Sigmoid colon (tissue), 7 donors: ENCODE results near the gene MARS1. TPM values are rescaled to one million over a fixed set of nuclear protein-coding genes. Genes with fewer than 3 reads are reported as not detected.

ENCODE experiments used
- DNase-seq: peaks from one replicate; pipeline ENCODE4 v3.0.0-alpha.2; 2019
- H3K27ac ChIP-seq, 4 donors: fragments of 200-600 bp; sonication (generic); one replicate each; pipeline ENCODE4 v1.5.1; 2016 to 2019; ENCODE audit warnings: mild to moderate bottlenecking in 1 of 4
- H3K27me3 ChIP-seq, 3 donors: fragments of 200-600 bp; sonication (generic); one replicate each; pipeline ENCODE4 v1.5.1; 2019; ENCODE audit warnings: mild to moderate bottlenecking in 1 of 3
- H3K36me3 ChIP-seq, 4 donors: fragments of 200-600 bp; sonication (generic); one replicate each; pipeline ENCODE4 v1.5.1; 2016 to 2019
- H3K4me1 ChIP-seq, 4 donors: fragments of 200-600 bp; sonication (generic); one replicate each; pipeline ENCODE4 v1.5.1; 2017 to 2019
- H3K4me3 ChIP-seq, 4 donors: fragments of 200-600 bp; sonication (generic); one replicate each; pipeline ENCODE4 v1.5.1; 2017 to 2019; ENCODE audit warnings: mild to moderate bottlenecking in 2 of 4, moderate library complexity in 1 of 4
- H3K9me3 ChIP-seq, 4 donors: fragments of 200-600 bp in 3 of 4; sonication (generic) in 3 of 4; one replicate each; pipeline versions ENCODE4 v1.5.1 to v1.6.1; 2013 to 2019
- EP300 ChIP-seq, 4 donors: sonication (generic); formaldehyde crosslinking; IDR thresholded peaks; one replicate each; pipeline ENCODE4 v1.6.1; 2017; ENCODE audit warnings: antibody characterized with exemption in 4 of 4
- POLR2A ChIP-seq, 2 donors: fragments of 450-650 bp; IDR thresholded peaks; one replicate each; pipeline ENCODE4 v1.6.1; 2016; ENCODE audit warnings: antibody characterized with exemption in 2 of 2, mild to moderate bottlenecking in 2 of 2, moderate library complexity in 2 of 2
- POLR2AphosphoS5 ChIP-seq, 4 donors: sonication (generic); formaldehyde crosslinking; IDR thresholded peaks; one replicate each; pipeline ENCODE4 v1.6.1; 2017; ENCODE audit warnings: antibody characterized with exemption in 4 of 4
- WGBS, 2 donors: extraction: QIAGEN DNeasy Blood & Tissue Kit; methylation state at CpG; one replicate each; pipeline ENCODE4 v1.1.7; 2013; 5-methylcytosine and 5-hydroxymethylcytosine counted together
- intact Hi-C: fragments of 100-400 bp; cut with DNase I; formaldehyde crosslinking; loops from one replicate; pipeline ENCODE4 v1.15.1; 2023
- polyA plus RNA-seq, 3 donors: library from polyadenylated mRNA; stranded (reverse); fragments of 200-250 nt; gene quantifications; one replicate each; pipeline ENCODE4 v1.2.3, GENCODE V29; 2013
- total RNA-seq, 4 donors: library from RNA; depleted of rRNA; stranded (reverse); fragments of >200 nt; gene quantifications; one replicate each; pipeline ENCODE4 v1.1.0, GENCODE V29; 2016
- TF ChIP-seq, protein P1 (sequence below), 4 experiments: fragments of 450-650 bp in 3 of 4; fragments of 200-600 bp in 1 of 4; IDR thresholded peaks; one replicate each; pipeline ENCODE4 v1.5.1; 2016 to 2019; ENCODE audit warnings: antibody characterized with exemption in 4 of 4, mild to moderate bottlenecking in 3 of 4, moderate library complexity in 2 of 4
- donor health status: healthy with polysubstance abuse.
- donor health status: Bipolar disorder and iron deficiency.
- donor health status: healthy.

MARS1 gene
- total and polyA plus RNA-seq, 7 donors, result 22.9 to 86.2 (median 51.5) TPM

DNA sequence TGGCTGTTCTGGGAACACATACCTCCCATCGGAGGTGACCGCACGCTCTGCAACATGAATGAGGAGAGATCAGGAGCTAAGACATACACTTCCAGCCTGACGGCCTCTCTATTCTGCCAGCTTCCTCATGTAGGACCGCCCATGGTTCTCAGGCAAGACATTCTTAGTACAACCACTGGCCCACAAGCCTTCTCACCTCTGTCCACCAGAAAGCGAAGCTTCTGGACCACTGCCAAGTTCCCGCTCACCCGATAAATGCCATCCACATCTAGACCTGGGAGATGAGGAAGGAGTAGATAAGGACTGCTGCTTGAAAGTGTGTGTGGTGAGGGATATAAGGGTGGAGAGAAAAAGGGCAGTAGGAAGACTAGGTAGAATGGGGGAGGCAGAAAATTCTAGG lies 13.4 kb upstream of the MARS1 start:
- Histone ChIP-seq H3K4me1 (peaks cover 0 to 20% (median 17%) of the 10 kb centered on the region in 4 donors), H3K27ac (no peak overlapping the region), H3K27me3 (peaks cover 27 to 81% (median 44%) of the 10 kb centered on the region in 3 donors), H3K36me3 (no peaks in the 10 kb centered on the region), H3K9me3 (no peaks in the 10 kb centered on the region), H3K4me3 (no peak overlapping the region)
- 60 to 82% methylated on average over 8 of the region's 8 CpGs for WGBS, 2 donors
- TF ChIP-seq, protein P1, sequence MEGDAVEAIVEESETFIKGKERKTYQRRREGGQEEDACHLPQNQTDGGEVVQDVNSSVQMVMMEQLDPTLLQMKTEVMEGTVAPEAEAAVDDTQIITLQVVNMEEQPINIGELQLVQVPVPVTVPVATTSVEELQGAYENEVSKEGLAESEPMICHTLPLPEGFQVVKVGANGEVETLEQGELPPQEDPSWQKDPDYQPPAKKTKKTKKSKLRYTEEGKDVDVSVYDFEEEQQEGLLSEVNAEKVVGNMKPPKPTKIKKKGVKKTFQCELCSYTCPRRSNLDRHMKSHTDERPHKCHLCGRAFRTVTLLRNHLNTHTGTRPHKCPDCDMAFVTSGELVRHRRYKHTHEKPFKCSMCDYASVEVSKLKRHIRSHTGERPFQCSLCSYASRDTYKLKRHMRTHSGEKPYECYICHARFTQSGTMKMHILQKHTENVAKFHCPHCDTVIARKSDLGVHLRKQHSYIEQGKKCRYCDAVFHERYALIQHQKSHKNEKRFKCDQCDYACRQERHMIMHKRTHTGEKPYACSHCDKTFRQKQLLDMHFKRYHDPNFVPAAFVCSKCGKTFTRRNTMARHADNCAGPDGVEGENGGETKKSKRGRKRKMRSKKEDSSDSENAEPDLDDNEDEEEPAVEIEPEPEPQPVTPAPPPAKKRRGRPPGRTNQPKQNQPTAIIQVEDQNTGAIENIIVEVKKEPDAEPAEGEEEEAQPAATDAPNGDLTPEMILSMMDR (IDR thresholded peaks at IDR 0.05), result no peak
- no peak for TF ChIP-seq POLR2AphosphoS5 (IDR thresholded peaks at IDR 0.05)
- TF ChIP-seq EP300 (IDR thresholded peaks at IDR 0.05), result no peak
- no peak for TF ChIP-seq POLR2A (IDR thresholded peaks at IDR 0.05)
- DNase-seq, result no peak
- intact Hi-C loops, result no loop called here

DNA sequence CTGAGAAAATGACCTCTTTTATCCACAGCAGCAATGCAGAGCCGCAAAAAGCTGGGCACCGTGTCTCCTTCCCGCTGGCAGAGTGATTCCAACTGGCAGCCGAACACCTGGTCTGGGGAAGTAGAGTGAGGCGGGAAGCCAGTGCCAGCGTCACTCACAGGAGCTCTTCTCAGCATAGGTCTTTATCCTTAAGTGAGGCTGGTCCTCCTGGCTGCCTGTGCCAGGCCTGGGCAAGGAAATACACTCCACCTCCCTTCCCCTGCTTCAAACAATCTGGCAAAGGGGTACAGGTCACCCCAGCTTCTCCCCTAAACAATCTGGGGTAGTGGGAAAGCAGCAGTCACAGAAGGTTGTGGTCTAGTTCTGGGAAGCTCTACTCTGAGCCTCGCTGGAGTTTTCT lies 13.0 kb upstream of the MARS1 start:
- no peak for TF ChIP-seq POLR2AphosphoS5 (IDR thresholded peaks at IDR 0.05)
- no peak for TF ChIP-seq POLR2A (IDR thresholded peaks at IDR 0.05)
- TF ChIP-seq EP300 (IDR thresholded peaks at IDR 0.05), result no peak
- TF ChIP-seq, protein P1 (IDR thresholded peaks at IDR 0.05), result no peak
- no peaks in the 10 kb centered on the region for H3K36me3 ChIP-seq
- no peaks in the 10 kb centered on the region for H3K9me3 ChIP-seq
- DNase-seq, result no peak
- peaks cover 27 to 77% (median 44%) of the 10 kb centered on the region in 3 donors for H3K27me3 ChIP-seq
- no peak overlapping the region for H3K27ac ChIP-seq
- H3K4me1 ChIP-seq, result peaks cover 0 to 20% (median 17%) of the 10 kb centered on the region in 4 donors
- intact Hi-C loops, result no loop called here
- peak overlapping the region in 2 of 4 donors; percentile 41 to 47 for H3K4me3 ChIP-seq
- WGBS, 2 donors, result 20 to 77% methylated on average over 7 of the region's 7 CpGs

GRCh38 chr12:57475271-57476161 lies 12.4 kb upstream of the MARS1 start:
- no peaks in the 10 kb centered on the region for H3K9me3 ChIP-seq
- TF ChIP-seq POLR2AphosphoS5 (IDR thresholded peaks at IDR 0.05), result no peak
- TF ChIP-seq POLR2A (IDR thresholded peaks at IDR 0.05), result no peak
- TF ChIP-seq EP300 (IDR thresholded peaks at IDR 0.05), result no peak
- TF ChIP-seq, protein P1 (IDR thresholded peaks at IDR 0.05), result no peak
- no peaks in the 10 kb centered on the region for H3K36me3 ChIP-seq
- peaks cover 0 to 20% (median 17%) of the 10 kb centered on the region in 4 donors for H3K4me1 ChIP-seq
- peak; percentile 79 for DNase-seq
- intact Hi-C loops, result no loop called here
- peak overlapping the region; percentile 14 to 47 (median 34) for H3K4me3 ChIP-seq
- no peak overlapping the region for H3K27ac ChIP-seq
- H3K27me3 ChIP-seq, result peaks cover 27 to 74% (median 44%) of the 10 kb centered on the region in 3 donors
- WGBS, 2 donors, result 11 to 34% methylated on average over 84 of the region's 84 CpGs

DNA sequence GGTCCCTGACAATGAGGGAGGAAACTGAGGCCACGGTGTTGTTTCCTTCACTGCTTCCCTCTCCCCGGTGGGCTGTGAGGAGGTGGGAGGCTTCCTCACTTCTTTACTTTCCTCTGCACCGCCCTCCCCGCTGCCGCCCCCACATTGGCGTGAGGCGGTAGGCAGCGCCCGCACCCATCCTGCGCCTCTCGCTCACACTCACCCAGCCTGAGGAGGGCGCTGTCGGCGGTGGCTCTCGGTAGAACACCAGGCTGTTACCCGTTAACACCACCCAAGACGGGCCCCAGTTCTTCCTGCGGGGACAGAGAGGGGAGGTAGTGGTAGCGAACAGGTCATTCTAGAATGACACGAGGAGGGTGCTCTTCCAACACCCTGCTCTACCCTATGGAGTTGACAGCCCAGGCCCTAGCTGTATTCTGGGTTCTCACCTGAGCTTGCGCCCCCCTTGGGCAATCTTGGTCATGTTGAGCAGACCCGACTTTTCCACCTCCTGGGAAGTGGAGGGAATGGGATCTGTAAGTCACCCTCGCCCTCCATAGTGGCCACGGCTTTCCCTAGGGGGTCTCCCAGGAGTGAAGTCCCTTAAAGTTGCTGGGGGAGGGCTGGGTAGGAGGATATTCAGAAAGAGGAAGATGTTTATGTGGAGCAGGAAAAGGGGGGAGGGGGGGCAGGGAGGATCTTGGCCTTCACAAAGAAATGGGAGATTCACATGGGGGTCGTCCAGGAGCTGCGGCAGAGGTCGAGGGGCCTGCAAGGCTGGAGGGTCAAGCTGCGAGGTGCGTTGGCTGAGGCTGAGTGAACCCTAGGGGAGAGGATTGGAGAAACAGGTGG lies 11.5 kb upstream of the MARS1 start:
- peaks cover 0 to 20% (median 17%) of the 10 kb centered on the region in 4 donors for H3K4me1 ChIP-seq
- 13 to 19% methylated on average over 29 of the region's 29 CpGs for WGBS, 2 donors
- H3K27ac ChIP-seq, result peak overlapping the region in 1 of 4 donors; percentile 43
- peaks cover 27 to 71% (median 44%) of the 10 kb centered on the region in 3 donors for H3K27me3 ChIP-seq
- H3K9me3 ChIP-seq, result no peaks in the 10 kb centered on the region
- TF ChIP-seq, protein P1 (IDR thresholded peaks at IDR 0.05), result no peak
- no peak for TF ChIP-seq EP300 (IDR thresholded peaks at IDR 0.05)
- no peak for TF ChIP-seq POLR2AphosphoS5 (IDR thresholded peaks at IDR 0.05)
- TF ChIP-seq POLR2A (IDR thresholded peaks at IDR 0.05), result no peak
- H3K36me3 ChIP-seq, result no peaks in the 10 kb centered on the region
- intact Hi-C loops, result no loop called here
- no peak for DNase-seq
- peak overlapping the region; percentile 14 to 47 (median 34) for H3K4me3 ChIP-seq
